Keratinocyte (primary cell): Measurements from ENCODE around the gene ATP13A3. TPM values are rescaled to one million over a fixed set of nuclear protein-coding genes. Genes with fewer than 3 reads are reported as not detected.

ENCODE experiments used
- DNase-seq: peaks from one replicate; pipeline ENCODE4 v3.0.0-alpha.2; 2011; ENCODE audit warnings: low read depth, missing footprints, low spot score
- FAIRE-seq: peaks from 2 replicates; lab custom pipeline; 2011; peaks lifted over from hg19 to GRCh38; lab: Jason Lieb, UNC
- H2AFZ ChIP-seq: 2 replicates; pipeline ENCODE4 v1.6.0; 2012; ENCODE audit warnings: low read length, control low read depth, inconsistent platforms; ENCODE audit not compliant: control insufficient read depth
- H3K27ac ChIP-seq: 2 replicates; pipeline ENCODE4 v1.5.1; 2011; ENCODE audit warnings: low read length; ENCODE audit not compliant: control insufficient read depth, insufficient read depth
- H3K27me3 ChIP-seq: 3 replicates; pipeline ENCODE4 v1.6.0; 2011; ENCODE audit warnings: low read length; ENCODE audit not compliant: control insufficient read depth, insufficient read depth; ENCODE audit errors: extremely low read depth
- H3K36me3 ChIP-seq, 2 experiments: 2 replicates in 1 of 2; 3 replicates in 1 of 2; pipeline ENCODE4 v1.5.1; 2011; ENCODE audit warnings: low read length in 2 of 2, mild to moderate bottlenecking in 1 of 2; ENCODE audit not compliant: control insufficient read depth in 2 of 2, insufficient read depth in 2 of 2; ENCODE audit errors: extremely low read depth in 1 of 2
- H3K4me1 ChIP-seq: 3 replicates; pipeline ENCODE4 v1.5.1; 2011; ENCODE audit warnings: low read length; ENCODE audit not compliant: control insufficient read depth, insufficient read depth; ENCODE audit errors: extremely low read depth
- H3K4me2 ChIP-seq: 3 replicates; pipeline ENCODE4 v1.6.0; 2011; ENCODE audit warnings: low read depth, low read length; ENCODE audit not compliant: control insufficient read depth, insufficient read depth; ENCODE audit errors: extremely low read depth
- H3K4me3 ChIP-seq, 3 experiments: fragments of 200-600 bp in 1 of 3; sonication (generic) in 1 of 3; 2 replicates in 2 of 3; 3 replicates in 1 of 3; pipeline ENCODE4 v1.5.1; 2011 to 2016; ENCODE audit warnings: low read length in 3 of 3, mild to moderate bottlenecking in 3 of 3, control low read depth in 2 of 3, inconsistent platforms in 1 of 3, low read depth in 1 of 3, mixed read lengths in 1 of 3, mixed run types in 1 of 3, moderate library complexity in 1 of 3; ENCODE audit not compliant: control insufficient read depth in 2 of 3, insufficient read depth in 2 of 3; ENCODE audit errors: extremely low read depth in 1 of 3
- H3K79me2 ChIP-seq: 2 replicates; pipeline ENCODE4 v1.6.0; 2012; ENCODE audit warnings: low read length; ENCODE audit not compliant: control insufficient read depth, insufficient read depth
- H3K9ac ChIP-seq: 3 replicates; pipeline ENCODE4 v1.6.0; 2011; ENCODE audit warnings: low read length; ENCODE audit not compliant: control insufficient read depth, insufficient read depth; ENCODE audit errors: extremely low read depth
- H3K9me1 ChIP-seq: 3 replicates; pipeline ENCODE4 v1.6.0; 2011; ENCODE audit warnings: low read length; ENCODE audit not compliant: control insufficient read depth, insufficient read depth; ENCODE audit errors: extremely low read depth
- H3K9me3 ChIP-seq: 2 replicates; pipeline ENCODE4 v1.5.1; 2012; ENCODE audit warnings: low read depth, low read length; ENCODE audit not compliant: control insufficient read depth
- H4K20me1 ChIP-seq: 3 replicates; pipeline ENCODE4 v1.6.0; 2011; ENCODE audit warnings: low read length; ENCODE audit not compliant: control insufficient read depth, insufficient read depth; ENCODE audit errors: extremely low read depth
- CTCF ChIP-seq, 3 experiments: IDR thresholded peaks in 1 of 3; conservative IDR thresholded peaks in 1 of 3; optimal IDR thresholded peaks in 1 of 3; 2 replicates in 2 of 3; 3 replicates in 1 of 3; pipeline versions ENCODE3 to v1.5.1; 2011; ENCODE audit warnings: low read length in 3 of 3, mild to moderate bottlenecking in 3 of 3, moderate library complexity in 2 of 3, control low read depth in 1 of 3, inconsistent platforms in 1 of 3; ENCODE audit not compliant: insufficient read depth in 2 of 3; ENCODE audit errors: extremely low read depth in 1 of 3
- EZH2 ChIP-seq: IDR thresholded peaks from one replicate; pipeline ENCODE4 v1.6.1; 2012; ENCODE audit warnings: inconsistent platforms, mild to moderate bottlenecking, low read length, moderate library complexity
- dilution Hi-C: fragments of 300-500 bp; cut with MboI; formaldehyde crosslinking; loops from one replicate; pipeline ENCODE4 v1.7.0; 2020; ENCODE audit warnings: low sequenced_read_pairs; ENCODE audit not compliant: extremely low pct_ligation_motif_present
- polyA plus RNA-seq, 5 experiments: library from polyadenylated mRNA; depleted of rRNA in 3 of 5; stranded (reverse) in 3 of 5; stranded (forward) in 1 of 5; unstranded in 1 of 5; fragments of >200 nt; gene quantifications; 1 replicate in 1 of 5; 2 replicates in 3 of 5; 3 replicates in 1 of 5; pipeline versions ENCODE4 v1.2.1 to v1.2.3, GENCODE V29; 2011 to 2012; ENCODE audit warnings: missing spikeins in 2 of 5, low read depth in 1 of 5, low replicate concordance in 1 of 5

ATP13A3 gene
- polyA plus RNA-seq, 1 donor (not counting 4 experiments of a cell fraction or from before 2014, with no cell fraction given) = 103 TPM

- TF ChIP-seq CTCF (optimal IDR thresholded peaks at IDR 0.05 in 1 of 3, IDR thresholded peaks at IDR 0.05 in 1 of 3, conservative IDR thresholded peaks at IDR 0.05 in 1 of 3; ENCODE audit: extremely low read depth in 1 of 3, insufficient read depth in 2 of 3, low read length in 3 of 3) = no peak
- no peak for TF ChIP-seq EZH2
- dilution Hi-C loops = no loop called here
These were observed 100.2 kb downstream of the ATP13A3 start for GRCh38 chr3:194386648-194387047.

GRCh38 chr3:194386066-194386465 lies 100.7 kb downstream of the ATP13A3 start:
- DNase-seq (no peak), FAIRE-seq (no peak)
- Histone ChIP-seq H3K4me2 (no peak overlapping the region), H3K27ac (no peak overlapping the region), H3K79me2 (no peaks in the 10 kb centered on the region), H3K9me3 (peaks cover 2% of the 10 kb centered on the region), H3K36me3 (no peaks in the 10 kb centered on the region), H3K27me3 (peaks cover 16% of the 10 kb centered on the region), H2AFZ (no peak overlapping the region), H3K9me1 (no peaks in the 10 kb centered on the region), H3K9ac (no peak overlapping the region), H3K4me1 (no peaks in the 10 kb centered on the region), H4K20me1 (no peaks in the 10 kb centered on the region), H3K4me3 (no peak overlapping the region)
- TF ChIP-seq CTCF (optimal IDR thresholded peaks at IDR 0.05 in 1 of 3, IDR thresholded peaks at IDR 0.05 in 1 of 3, conservative IDR thresholded peaks at IDR 0.05 in 1 of 3; ENCODE audit: extremely low read depth in 1 of 3, insufficient read depth in 2 of 3, low read length in 3 of 3) = no peak
- TF ChIP-seq EZH2 = no peak
- dilution Hi-C loops = no loop called here

More at GRCh38 chr3:194386648-194387047, 100.2 kb downstream of the ATP13A3 start:
- no peak for FAIRE-seq
- no peak overlapping the region for H3K27ac ChIP-seq
- H3K4me1 ChIP-seq = no peaks in the 10 kb centered on the region
- no peaks in the 10 kb centered on the region for H3K36me3 ChIP-seq
- H3K4me2 ChIP-seq = no peak overlapping the region
- no peak overlapping the region for H3K9ac ChIP-seq
- H2AFZ ChIP-seq = no peak overlapping the region
- peaks cover 2% of the 10 kb centered on the region for H3K9me3 ChIP-seq
- H3K79me2 ChIP-seq = no peaks in the 10 kb centered on the region
- no peak for DNase-seq
- no peaks in the 10 kb centered on the region for H3K9me1 ChIP-seq
- peaks cover 12% of the 10 kb centered on the region for H3K27me3 ChIP-seq
- H4K20me1 ChIP-seq = no peaks in the 10 kb centered on the region
- no peak overlapping the region for H3K4me3 ChIP-seq
